HEK293T (cell line): ENCODE measurements around the gene E2F3.

Experiments
- CTCF ChIA-PET: fragments of 350-600 bp; formaldehyde crosslinking; extraction: SDS; loops from one replicate; lab custom pipeline; 2021; ENCODE audit warnings: antibody characterized with exemption, inconsistent platforms; lab: Yijun Ruan, JAX
- POLR2A ChIA-PET: fragments of 350-600 bp; formaldehyde crosslinking; extraction: SDS; loops from one replicate; lab custom pipeline; 2020; ENCODE audit warnings: antibody characterized with exemption, inconsistent platforms; lab: Yijun Ruan, JAX
- DNase-seq: peaks from one replicate; pipeline ENCODE4 v3.0.0; 2012; ENCODE audit warnings: mixed read lengths; ENCODE audit errors: extremely low spot score
- ARNT ChIP-seq: fragments of 450-650 bp; IDR thresholded peaks from 2 replicates; pipeline ENCODE4 v1.6.1; 2017; ENCODE audit warnings: mild to moderate bottlenecking
- BHLHE40 ChIP-seq: fragments of 450-650 bp; IDR thresholded peaks from 2 replicates; pipeline ENCODE4 v1.6.1; 2016; ENCODE audit warnings: mild to moderate bottlenecking, moderate library complexity, borderline replicate concordance
- CTBP1 ChIP-seq: fragments of 450-650 bp; IDR thresholded peaks from 2 replicates; pipeline ENCODE4 v1.6.1; 2016; ENCODE audit warnings: borderline replicate concordance
- ELF4 ChIP-seq: fragments of 450-650 bp; IDR thresholded peaks from 2 replicates; pipeline ENCODE4 v1.6.1; 2017; ENCODE audit warnings: antibody characterized with exemption
- FOXA1 ChIP-seq: fragments of 450-650 bp; IDR thresholded peaks from 2 replicates; pipeline ENCODE4 v1.6.1; 2016; ENCODE audit warnings: mild to moderate bottlenecking
- FOXK2 ChIP-seq: fragments of 450-650 bp; IDR thresholded peaks from 2 replicates; pipeline ENCODE4 v1.6.1; 2016; ENCODE audit warnings: mild to moderate bottlenecking
- FOXM1 ChIP-seq: fragments of 450-650 bp; IDR thresholded peaks from 2 replicates; pipeline ENCODE4 v1.6.1; 2017; ENCODE audit warnings: mild to moderate bottlenecking, borderline replicate concordance
- HDGF ChIP-seq: fragments of 450-650 bp; IDR thresholded peaks from 2 replicates; pipeline ENCODE4 v1.6.1; 2017; ENCODE audit warnings: antibody characterized with exemption, borderline replicate concordance
- L3MBTL2 ChIP-seq: fragments of 450-650 bp; conservative IDR thresholded peaks from 2 replicates; pipeline ENCODE4 v1.6.1; 2016; ENCODE audit warnings: mild to moderate bottlenecking
- LEF1 ChIP-seq: fragments of 450-650 bp; IDR thresholded peaks from 2 replicates; pipeline ENCODE4 v1.6.1; 2017; ENCODE audit warnings: mild to moderate bottlenecking, borderline replicate concordance
- NFRKB ChIP-seq: fragments of 450-650 bp; IDR thresholded peaks from 2 replicates; pipeline ENCODE4 v1.6.1; 2016; ENCODE audit warnings: mild to moderate bottlenecking, moderate library complexity
- SP1 ChIP-seq: fragments of 450-650 bp; IDR thresholded peaks from 2 replicates; pipeline ENCODE4 v1.6.1; 2017
- SUZ12 ChIP-seq: fragments of 450-650 bp; IDR thresholded peaks from 2 replicates; pipeline ENCODE4 v1.6.1; 2016; ENCODE audit warnings: mild to moderate bottlenecking
- TARDBP ChIP-seq: fragments of 450-650 bp; IDR thresholded peaks from 2 replicates; pipeline ENCODE4 v1.6.1; 2016
- ZNF384 ChIP-seq: fragments of 450-650 bp; IDR thresholded peaks from 2 replicates; pipeline ENCODE4 v1.6.1; 2016
- TF ChIP-seq, protein P1 (sequence below): fragments of 450-650 bp; IDR thresholded peaks from 2 replicates; pipeline ENCODE4 v1.6.1; 2016

The E2F3 gene

DNA sequence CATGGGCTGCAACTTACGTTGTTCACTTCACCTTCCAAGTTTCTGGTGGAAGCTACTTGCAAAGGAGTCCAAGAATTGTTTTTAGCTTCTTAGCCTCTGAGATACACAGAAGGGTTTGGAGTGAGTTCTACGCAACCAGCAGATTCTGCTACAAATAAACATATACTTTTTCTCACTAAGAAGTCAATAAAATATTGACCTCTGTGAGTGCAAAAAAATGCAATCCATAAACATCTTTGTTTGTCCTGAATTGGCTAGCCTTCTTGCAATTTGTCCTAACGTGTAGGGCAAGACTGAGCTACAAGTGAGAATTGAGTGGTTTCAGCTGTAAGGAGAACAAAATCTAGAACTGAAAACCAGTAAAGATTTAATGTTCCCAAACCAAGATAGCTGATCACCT is 26.2 kb upstream of the E2F3 start:
- POLR2A ChIA-PET, result no interaction called here
- no peak for TF ChIP-seq ELF4
- CTCF ChIA-PET, result interaction anchor here (1.5 kb wide), 1 partner anchor 25 kb away, joined by 3 read pairs; no protein-coding TSS in a partner anchor
- no peak for DNase-seq

DNA sequence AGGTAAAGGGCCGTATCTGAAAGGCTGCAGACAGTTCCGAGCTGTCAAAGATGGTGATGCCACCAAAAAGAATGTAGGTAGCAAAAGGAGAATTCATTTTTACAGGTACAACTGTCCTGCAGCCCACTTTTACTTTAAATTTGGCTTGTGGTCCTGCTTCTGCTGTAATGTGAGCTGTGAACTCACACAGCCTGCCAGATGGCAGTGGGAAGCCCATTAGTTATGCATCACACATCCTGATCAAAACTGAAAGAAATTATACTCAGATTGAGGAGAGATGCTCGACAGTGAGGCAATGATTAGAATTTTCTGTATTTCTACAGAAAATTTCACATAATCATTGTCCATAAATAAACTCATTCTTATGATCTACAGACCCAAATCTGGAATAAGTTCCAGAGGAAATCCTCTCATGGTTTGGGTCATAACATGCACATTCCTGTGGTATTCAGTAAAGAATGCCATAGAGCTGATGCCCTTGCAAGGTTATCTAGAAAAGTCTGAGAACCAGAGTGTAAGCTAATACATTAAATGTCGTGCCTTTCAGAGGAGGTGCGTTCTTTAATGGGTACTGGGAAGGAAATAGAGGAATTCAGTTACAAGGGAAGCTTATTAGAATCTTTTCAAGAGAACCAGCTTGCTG is 23.9 kb upstream of the E2F3 start:
- no peak for TF ChIP-seq BHLHE40
- TF ChIP-seq, protein P1, sequence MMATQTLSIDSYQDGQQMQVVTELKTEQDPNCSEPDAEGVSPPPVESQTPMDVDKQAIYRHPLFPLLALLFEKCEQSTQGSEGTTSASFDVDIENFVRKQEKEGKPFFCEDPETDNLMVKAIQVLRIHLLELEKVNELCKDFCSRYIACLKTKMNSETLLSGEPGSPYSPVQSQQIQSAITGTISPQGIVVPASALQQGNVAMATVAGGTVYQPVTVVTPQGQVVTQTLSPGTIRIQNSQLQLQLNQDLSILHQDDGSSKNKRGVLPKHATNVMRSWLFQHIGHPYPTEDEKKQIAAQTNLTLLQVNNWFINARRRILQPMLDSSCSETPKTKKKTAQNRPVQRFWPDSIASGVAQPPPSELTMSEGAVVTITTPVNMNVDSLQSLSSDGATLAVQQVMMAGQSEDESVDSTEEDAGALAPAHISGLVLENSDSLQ, result no peak
- TF ChIP-seq ELF4, result no peak
- TF ChIP-seq ARNT, result no peak
- no peak for TF ChIP-seq FOXK2
- no peak for TF ChIP-seq FOXA1
- no peak for TF ChIP-seq SUZ12
- TF ChIP-seq HDGF, result no peak
- no peak for TF ChIP-seq FOXM1
- TF ChIP-seq NFRKB, result no peak
- no peak for TF ChIP-seq LEF1
- TF ChIP-seq TARDBP, result no peak
- TF ChIP-seq CTBP1, result no peak
- TF ChIP-seq L3MBTL2, result no peak
- TF ChIP-seq ZNF384, result no peak
- POLR2A ChIA-PET, result interaction anchor here (2.0 kb wide), 1 partner anchor 23 kb away, joined by 11 read pairs; the partner anchor contains the start of gene E2F3
- DNase-seq, result no peak
- CTCF ChIA-PET, result interaction anchor here (0.6 to 0.9 kb wide), 2 partner anchors 18 to 23 kb away, joined by 3 to 6 read pairs; no protein-coding TSS in a partner anchor

GRCh38 chr6:20379231-20379630 is 22.4 kb upstream of the E2F3 start:
- POLR2A ChIA-PET, result interaction anchor here (2.0 kb wide), 1 partner anchor 22 kb away, joined by 11 read pairs; the partner anchor contains the start of gene E2F3
- no peak for TF ChIP-seq BHLHE40
- TF ChIP-seq, protein P1, result no peak
- no peak for TF ChIP-seq SUZ12
- no peak for TF ChIP-seq TARDBP
- TF ChIP-seq NFRKB, result no peak
- TF ChIP-seq L3MBTL2, result no peak
- no peak for TF ChIP-seq ELF4
- TF ChIP-seq ARNT, result no peak
- no peak for TF ChIP-seq SP1
- no peak for TF ChIP-seq FOXM1
- no peak for TF ChIP-seq HDGF
- TF ChIP-seq FOXK2, result no peak
- no peak for TF ChIP-seq CTBP1
- no peak for TF ChIP-seq ZNF384
- no peak for TF ChIP-seq FOXA1
- no peak for TF ChIP-seq LEF1
- CTCF ChIA-PET, result no interaction called here
- DNase-seq, result no peak

DNA sequence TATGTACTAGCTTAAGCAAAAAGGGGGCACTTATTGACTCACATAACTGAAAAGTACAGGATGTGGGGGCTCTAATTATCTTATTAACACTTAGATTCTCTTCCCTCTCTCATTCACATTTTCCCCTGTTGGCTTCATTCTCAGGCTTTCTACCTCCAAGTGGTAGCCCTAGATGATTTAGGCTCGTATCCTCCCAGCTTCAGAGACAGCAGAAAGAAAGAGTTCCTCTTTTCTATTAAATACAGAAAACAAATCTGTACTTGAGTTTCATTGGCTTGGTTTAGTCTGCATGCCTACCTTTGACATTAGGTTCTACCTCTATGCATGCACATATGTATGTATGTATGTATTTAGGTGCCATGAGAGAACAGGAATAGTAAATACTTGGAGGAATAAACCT is 15.5 kb upstream of the E2F3 start:
- ChIA-PET POLR2A (no interaction called here), CTCF (no interaction called here)
- no peak for DNase-seq
- TF ChIP-seq BHLHE40, result no peak
- no peak for TF ChIP-seq HDGF
- no peak for TF ChIP-seq LEF1
- TF ChIP-seq FOXA1, result no peak
- no peak for TF ChIP-seq ARNT
- no peak for TF ChIP-seq TARDBP
- TF ChIP-seq L3MBTL2, result no peak
- no peak for TF ChIP-seq CTBP1

GRCh38 chr6:20389066-20389465 is 12.6 kb upstream of the E2F3 start:
- CTCF ChIA-PET, result no interaction called here
- POLR2A ChIA-PET, result interaction anchor here (0.8 kb wide), 1 partner anchor 12 kb away, joined by 3 read pairs; the partner anchor contains the start of gene E2F3
- DNase-seq, result no peak
- TF ChIP-seq ZNF384 (no peak), ELF4 (no peak), SUZ12 (no peak), FOXM1 (no peak), ARNT (no peak), SP1 (no peak), FOXA1 (no peak), HDGF (no peak), TARDBP (no peak), NFRKB (no peak), L3MBTL2 (no peak), CTBP1 (no peak), LEF1 (no peak), BHLHE40 (no peak), FOXK2 (no peak)
- TF ChIP-seq, protein P1, result no peak

GRCh38 chr6:20393297-20393696 is 8.4 kb upstream of the E2F3 start:
- ChIA-PET CTCF (no interaction called here), POLR2A (no interaction called here)
- TF ChIP-seq FOXA1, result no peak
- no peak for TF ChIP-seq TARDBP
- no peak for TF ChIP-seq FOXK2
- no peak for TF ChIP-seq LEF1
- TF ChIP-seq NFRKB, result no peak
- no peak for DNase-seq
